Body of pancreas (tissue), 4 donors: ENCODE data around the gene FUT8. TPM values are rescaled to one million over a fixed set of nuclear protein-coding genes. Genes with fewer than 3 reads are reported as not detected.

Source experiments
- ATAC-seq: fragments of 150-250 bp; one replicate; pipeline ENCODE4 v1.9.1; 2016
- DNase-seq, 4 donors: peaks; one replicate each; pipeline ENCODE4 v3.0.0-alpha.2; 2019
- H3K27ac ChIP-seq, 4 donors: fragments of 200-600 bp; sonication (generic); 1 replicate in 3 of 4; 2 replicates in 1 of 4; pipeline versions ENCODE4 v1.5.1 to v1.6.1; 2016 to 2019; ENCODE audit warnings: mild to moderate bottlenecking in 1 of 4, mixed read lengths in 1 of 4, moderate library complexity in 1 of 4
- H3K27me3 ChIP-seq, 2 donors: fragments of 200-600 bp; sonication (generic); one replicate each; pipeline ENCODE4 v1.6.0; 2016; ENCODE audit warnings: mild to moderate bottlenecking in 1 of 2
- H3K36me3 ChIP-seq, 2 donors: fragments of 200-600 bp; sonication (generic); replicated peaks in 1 of 2; 2 replicates each; pipeline ENCODE4 v1.5.1; 2016; ENCODE audit warnings: low read depth in 2 of 2; ENCODE audit not compliant: insufficient read depth in 1 of 2
- H3K4me1 ChIP-seq: fragments of 200-600 bp; sonication (generic); one replicate; pipeline ENCODE4 v1.6.0; 2016
- H3K4me3 ChIP-seq, 2 donors: fragments of 200-600 bp; sonication (generic); 1 replicate in 1 of 2; 2 replicates in 1 of 2; pipeline ENCODE4 v1.5.1; 2016 to 2019
- H3K9me3 ChIP-seq, 3 donors: fragments of 200-600 bp; sonication (generic); 1 replicate in 2 of 3; 2 replicates in 1 of 3; pipeline ENCODE4 v1.5.1; 2016
- POLR2A ChIP-seq, 3 donors: fragments of 450-650 bp; IDR thresholded peaks; one replicate each; pipeline ENCODE4 v1.6.1; 2016; ENCODE audit warnings: antibody characterized with exemption in 3 of 3, mild to moderate bottlenecking in 2 of 3
- WGBS, 2 donors: methylation state at CpG; one replicate each; pipeline ENCODE4 v1.1.5; 2017; 5-methylcytosine and 5-hydroxymethylcytosine counted together
- intact Hi-C: fragments of 100-400 bp; cut with DNase I; formaldehyde crosslinking; loops from one replicate; pipeline ENCODE4 v1.15.1; 2023
- total RNA-seq, 2 donors: library from RNA; depleted of rRNA; stranded (reverse); fragments of >200 nt; gene quantifications; one replicate each; pipeline ENCODE4 v1.1.0, GENCODE V29; 2016
- TF ChIP-seq, protein P1 (sequence below), 7 experiments: fragments of 450-650 bp in 4 of 7; fragments of 200-600 bp in 3 of 7; sonication (generic) in 3 of 7; IDR thresholded peaks; one replicate each; pipeline ENCODE4 v1.5.1; 2016 to 2019; ENCODE audit warnings: antibody characterized with exemption in 7 of 7

Gene FUT8
- total RNA-seq, 2 donors from 2014 or later: 31.1 to 33.0 TPM

GRCh38 chr14:65552724-65553123 lies 140.2 kb downstream of the FUT8 start:
- H3K36me3 ChIP-seq: no peaks in the 10 kb centered on the region
- H3K4me3 ChIP-seq: no peak overlapping the region
- no peaks in the 10 kb centered on the region for H3K9me3 ChIP-seq
- no peak overlapping the region for H3K27ac ChIP-seq
- intact Hi-C loops: no loop called here
- TF ChIP-seq, protein P1, sequence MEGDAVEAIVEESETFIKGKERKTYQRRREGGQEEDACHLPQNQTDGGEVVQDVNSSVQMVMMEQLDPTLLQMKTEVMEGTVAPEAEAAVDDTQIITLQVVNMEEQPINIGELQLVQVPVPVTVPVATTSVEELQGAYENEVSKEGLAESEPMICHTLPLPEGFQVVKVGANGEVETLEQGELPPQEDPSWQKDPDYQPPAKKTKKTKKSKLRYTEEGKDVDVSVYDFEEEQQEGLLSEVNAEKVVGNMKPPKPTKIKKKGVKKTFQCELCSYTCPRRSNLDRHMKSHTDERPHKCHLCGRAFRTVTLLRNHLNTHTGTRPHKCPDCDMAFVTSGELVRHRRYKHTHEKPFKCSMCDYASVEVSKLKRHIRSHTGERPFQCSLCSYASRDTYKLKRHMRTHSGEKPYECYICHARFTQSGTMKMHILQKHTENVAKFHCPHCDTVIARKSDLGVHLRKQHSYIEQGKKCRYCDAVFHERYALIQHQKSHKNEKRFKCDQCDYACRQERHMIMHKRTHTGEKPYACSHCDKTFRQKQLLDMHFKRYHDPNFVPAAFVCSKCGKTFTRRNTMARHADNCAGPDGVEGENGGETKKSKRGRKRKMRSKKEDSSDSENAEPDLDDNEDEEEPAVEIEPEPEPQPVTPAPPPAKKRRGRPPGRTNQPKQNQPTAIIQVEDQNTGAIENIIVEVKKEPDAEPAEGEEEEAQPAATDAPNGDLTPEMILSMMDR (IDR thresholded peaks at IDR 0.05): no peak
- no peak for TF ChIP-seq POLR2A (IDR thresholded peaks at IDR 0.05)
- ATAC-seq (no peak), DNase-seq (no peak)
- no peaks in the 10 kb centered on the region for H3K4me1 ChIP-seq
- 90 to 91% methylated on average over 4 of the region's 4 CpGs for WGBS, 2 donors
- H3K27me3 ChIP-seq: no peaks in the 10 kb centered on the region

DNA sequence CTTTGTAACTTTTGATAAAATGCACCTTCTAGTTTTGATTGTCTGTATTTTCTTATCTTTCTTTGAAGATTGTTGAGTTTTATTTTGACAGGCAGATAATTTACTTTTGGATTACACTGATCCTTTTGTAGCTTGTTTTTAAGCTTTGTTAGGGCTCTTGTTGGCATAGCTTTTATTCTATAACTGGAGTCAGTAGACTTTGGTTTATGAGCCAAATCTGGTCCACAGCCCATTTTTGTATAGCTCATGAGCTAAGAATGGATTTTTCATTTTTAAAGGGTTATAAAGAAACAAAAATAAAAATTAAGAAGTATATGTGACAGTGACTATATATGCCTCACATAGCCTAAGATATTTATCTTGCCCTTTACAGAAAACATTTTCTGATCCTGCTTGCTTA lies 142.3 kb downstream of the FUT8 start:
- no peak for DNase-seq
- no peaks in the 10 kb centered on the region for H3K9me3 ChIP-seq
- H3K27me3 ChIP-seq: no peaks in the 10 kb centered on the region
- H3K4me1 ChIP-seq: no peaks in the 10 kb centered on the region
- no peak overlapping the region for H3K27ac ChIP-seq
- no peak for ATAC-seq
- no peaks in the 10 kb centered on the region for H3K36me3 ChIP-seq
- intact Hi-C loops: no loop called here
- no peak for TF ChIP-seq POLR2A (IDR thresholded peaks at IDR 0.05)
- TF ChIP-seq, protein P1 (IDR thresholded peaks at IDR 0.05): no peak
- H3K4me3 ChIP-seq: no peak overlapping the region

DNA sequence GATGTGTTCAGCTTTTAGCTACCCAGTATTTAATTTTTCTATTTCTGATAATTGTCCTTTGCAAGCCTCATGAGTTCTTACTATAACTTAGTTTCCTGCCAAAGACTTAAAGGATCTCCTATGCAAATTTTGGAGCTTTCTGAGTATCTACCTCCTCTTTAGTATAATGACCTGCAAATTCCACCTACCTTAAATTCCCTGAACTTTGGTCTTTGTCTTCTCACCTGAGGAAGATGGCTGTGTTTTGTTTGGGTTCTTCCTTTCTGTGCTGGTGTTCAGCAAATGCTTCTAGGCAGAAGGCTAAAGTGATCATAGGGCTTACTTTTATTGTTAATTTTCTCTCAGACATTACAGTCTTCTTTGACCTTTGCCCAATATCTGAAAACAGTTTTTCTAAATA lies 142.8 kb downstream of the FUT8 start:
- Histone ChIP-seq H3K9me3 (no peaks in the 10 kb centered on the region), H3K4me1 (no peaks in the 10 kb centered on the region), H3K27ac (no peak overlapping the region), H3K27me3 (no peaks in the 10 kb centered on the region), H3K4me3 (no peak overlapping the region), H3K36me3 (no peaks in the 10 kb centered on the region)
- ATAC-seq (no peak), DNase-seq (no peak)
- TF ChIP-seq POLR2A (IDR thresholded peaks at IDR 0.05): no peak
- TF ChIP-seq, protein P1 (IDR thresholded peaks at IDR 0.05): no peak
- intact Hi-C loops: no loop called here

DNA sequence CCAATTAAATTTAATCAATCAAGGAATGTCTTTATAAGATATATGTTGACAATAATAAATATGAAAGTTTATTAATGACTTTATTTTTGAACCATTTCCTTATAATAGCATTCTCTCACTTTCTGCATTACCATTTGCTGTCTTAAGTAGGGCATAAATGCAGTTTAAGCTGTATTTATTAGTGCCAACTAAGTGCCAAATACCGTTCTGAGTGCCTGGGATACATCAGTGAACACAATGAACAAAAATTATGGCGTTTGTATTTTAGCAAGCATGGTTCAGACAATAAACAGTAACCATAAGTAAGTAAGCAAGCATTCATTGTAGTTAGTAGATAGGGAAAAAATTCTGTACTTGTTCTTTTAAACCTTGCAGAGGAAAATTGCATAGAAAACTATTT lies 145.8 kb downstream of the FUT8 start:
- no peaks in the 10 kb centered on the region for H3K27me3 ChIP-seq
- 81 to 87% methylated on average over 2 of the region's 2 CpGs for WGBS, 2 donors
- H3K9me3 ChIP-seq: no peaks in the 10 kb centered on the region
- intact Hi-C loops: no loop called here
- no peak for ATAC-seq
- no peak for DNase-seq
- H3K27ac ChIP-seq: no peak overlapping the region
- H3K4me3 ChIP-seq: no peak overlapping the region
- no peaks in the 10 kb centered on the region for H3K36me3 ChIP-seq
- H3K4me1 ChIP-seq: no peaks in the 10 kb centered on the region
- no peak for TF ChIP-seq POLR2A (IDR thresholded peaks at IDR 0.05)
- TF ChIP-seq, protein P1 (IDR thresholded peaks at IDR 0.05): no peak

DNA sequence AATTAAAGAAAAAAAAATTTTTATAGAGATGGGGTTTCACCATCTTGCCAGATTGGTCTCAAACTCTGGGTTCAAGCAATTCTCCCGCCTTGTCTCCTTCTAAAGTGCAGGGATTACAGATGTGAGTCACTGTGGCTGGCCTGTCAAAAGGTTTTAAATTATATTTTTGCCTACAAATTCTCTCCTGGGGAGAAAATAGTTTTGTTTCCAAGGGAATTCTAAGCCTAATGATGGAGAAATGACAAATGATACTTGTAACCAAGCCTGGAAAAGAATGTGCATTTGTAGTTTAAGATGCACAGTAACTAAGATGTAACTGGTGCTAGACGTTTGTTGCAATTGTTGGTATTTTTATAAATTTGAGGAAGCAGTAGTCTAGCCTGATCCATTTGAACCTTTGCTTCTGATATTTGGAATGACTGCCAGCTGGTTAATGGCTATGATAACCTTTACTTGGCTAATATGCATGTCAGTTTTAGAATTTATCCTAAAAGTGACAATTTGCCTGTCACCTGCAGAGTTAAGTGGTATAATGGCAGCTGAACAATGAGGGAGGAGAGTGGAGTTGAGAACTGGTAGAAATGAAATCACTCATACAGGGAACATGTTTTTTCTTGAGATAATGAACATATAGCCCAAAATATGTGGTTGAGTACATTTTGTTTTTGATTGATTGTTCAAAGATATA lies 148.0 kb downstream of the FUT8 start:
- H3K4me3 ChIP-seq: no peak overlapping the region
- TF ChIP-seq, protein P1 (IDR thresholded peaks at IDR 0.05): no peak
- no peak for TF ChIP-seq POLR2A (IDR thresholded peaks at IDR 0.05)
- no peaks in the 10 kb centered on the region for H3K36me3 ChIP-seq
- WGBS, 2 donors: 64 to 70% methylated on average over 2 of the region's 2 CpGs
- no peak for ATAC-seq
- H3K27me3 ChIP-seq: no peaks in the 10 kb centered on the region
- H3K27ac ChIP-seq: no peak overlapping the region
- H3K4me1 ChIP-seq: no peaks in the 10 kb centered on the region
- H3K9me3 ChIP-seq: no peaks in the 10 kb centered on the region
- intact Hi-C loops: no loop called here
- DNase-seq: no peak
